Sigmoid colon (tissue), 7 donors: ENCODE data around the gene OXTR. TPM values are rescaled to one million over a fixed set of nuclear protein-coding genes. Genes with fewer than 3 reads are reported as not detected.

Experiments
- DNase-seq: peaks from one replicate; pipeline ENCODE4 v3.0.0-alpha.2; 2019
- H3K27ac ChIP-seq, 4 donors: fragments of 200-600 bp; sonication (generic); one replicate each; pipeline ENCODE4 v1.5.1; 2016 to 2019; ENCODE audit warnings: mild to moderate bottlenecking in 1 of 4
- H3K27me3 ChIP-seq, 3 donors: fragments of 200-600 bp; sonication (generic); one replicate each; pipeline ENCODE4 v1.5.1; 2019; ENCODE audit warnings: mild to moderate bottlenecking in 1 of 3
- H3K36me3 ChIP-seq, 4 donors: fragments of 200-600 bp; sonication (generic); one replicate each; pipeline ENCODE4 v1.5.1; 2016 to 2019
- H3K4me1 ChIP-seq, 4 donors: fragments of 200-600 bp; sonication (generic); one replicate each; pipeline ENCODE4 v1.5.1; 2017 to 2019
- H3K4me3 ChIP-seq, 4 donors: fragments of 200-600 bp; sonication (generic); one replicate each; pipeline ENCODE4 v1.5.1; 2017 to 2019; ENCODE audit warnings: mild to moderate bottlenecking in 2 of 4, moderate library complexity in 1 of 4
- H3K9me3 ChIP-seq, 4 donors: fragments of 200-600 bp in 3 of 4; sonication (generic) in 3 of 4; one replicate each; pipeline versions ENCODE4 v1.5.1 to v1.6.1; 2013 to 2019
- CTCF ChIP-seq, 4 experiments: fragments of 450-650 bp in 3 of 4; fragments of 200-600 bp in 1 of 4; IDR thresholded peaks; one replicate each; pipeline ENCODE4 v1.5.1; 2016 to 2019; ENCODE audit warnings: antibody characterized with exemption in 4 of 4, mild to moderate bottlenecking in 3 of 4, moderate library complexity in 2 of 4
- EP300 ChIP-seq, 4 donors: sonication (generic); formaldehyde crosslinking; IDR thresholded peaks; one replicate each; pipeline ENCODE4 v1.6.1; 2017; ENCODE audit warnings: antibody characterized with exemption in 4 of 4
- POLR2A ChIP-seq, 2 donors: fragments of 450-650 bp; IDR thresholded peaks; one replicate each; pipeline ENCODE4 v1.6.1; 2016; ENCODE audit warnings: antibody characterized with exemption in 2 of 2, mild to moderate bottlenecking in 2 of 2, moderate library complexity in 2 of 2
- POLR2AphosphoS5 ChIP-seq, 4 donors: sonication (generic); formaldehyde crosslinking; IDR thresholded peaks; one replicate each; pipeline ENCODE4 v1.6.1; 2017; ENCODE audit warnings: antibody characterized with exemption in 4 of 4
- whole genome bisulfite sequencing, 2 donors: extraction: QIAGEN DNeasy Blood & Tissue Kit; methylation state at CpG; one replicate each; pipeline ENCODE4 v1.1.7; 2013; 5-methylcytosine and 5-hydroxymethylcytosine counted together
- intact Hi-C: fragments of 100-400 bp; cut with DNase I; formaldehyde crosslinking; loops from one replicate; pipeline ENCODE4 v1.15.1; 2023
- polyA plus RNA-seq, 3 donors: library from polyadenylated mRNA; stranded (reverse); fragments of 200-250 nt; gene quantifications; one replicate each; pipeline ENCODE4 v1.2.3, GENCODE V29; 2013
- total RNA-seq, 4 donors: library from RNA; depleted of rRNA; stranded (reverse); fragments of >200 nt; gene quantifications; one replicate each; pipeline ENCODE4 v1.1.0, GENCODE V29; 2016
- donor health status: healthy with polysubstance abuse.
- donor health status: Bipolar disorder and iron deficiency.
- donor health status: healthy.

The OXTR gene
- total and polyA plus RNA-seq, 7 donors, result under 0.01 to 0.55 (median 0.29) TPM; not detected in 1

- peaks cover 0 to 6% (median 0%) of the 10 kb centered on the region in 4 donors for H3K9me3 ChIP-seq
- H3K27me3 ChIP-seq, result no peaks in the 10 kb centered on the region
- no peaks in the 10 kb centered on the region for H3K36me3 ChIP-seq
- no peaks in the 10 kb centered on the region for H3K4me1 ChIP-seq
- WGBS, 2 donors, result 92 to 94% methylated on average over 7 of the region's 7 CpGs
- no peak overlapping the region for H3K27ac ChIP-seq
- TF ChIP-seq POLR2AphosphoS5 (IDR thresholded peaks at IDR 0.05), result no peak
- no peak for TF ChIP-seq EP300 (IDR thresholded peaks at IDR 0.05)
- no peak for TF ChIP-seq CTCF (IDR thresholded peaks at IDR 0.05)
- TF ChIP-seq POLR2A (IDR thresholded peaks at IDR 0.05), result no peak
- intact Hi-C loops, result no loop called here
- H3K4me3 ChIP-seq, result no peak overlapping the region
- DNase-seq, result no peak
These were observed 23.8 kb upstream of the OXTR start for GRCh38 chr3:8793242-8793641.

- intact Hi-C loops, result no loop called here
- Histone ChIP-seq H3K4me3 (no peak overlapping the region), H3K36me3 (no peaks in the 10 kb centered on the region), H3K9me3 (peaks cover 0 to 6% (median 0%) of the 10 kb centered on the region in 4 donors), H3K4me1 (no peaks in the 10 kb centered on the region), H3K27me3 (no peaks in the 10 kb centered on the region), H3K27ac (no peak overlapping the region)
- no peak for TF ChIP-seq POLR2AphosphoS5 (IDR thresholded peaks at IDR 0.05)
- no peak for TF ChIP-seq POLR2A (IDR thresholded peaks at IDR 0.05)
- TF ChIP-seq CTCF (IDR thresholded peaks at IDR 0.05), result no peak
- TF ChIP-seq EP300 (IDR thresholded peaks at IDR 0.05), result no peak
- 86 to 91% methylated on average over 2 of the region's 2 CpGs for WGBS, 2 donors
- DNase-seq, result no peak
These were observed 21.1 kb upstream of the OXTR start for GRCh38 chr3:8790529-8790928.

DNA sequence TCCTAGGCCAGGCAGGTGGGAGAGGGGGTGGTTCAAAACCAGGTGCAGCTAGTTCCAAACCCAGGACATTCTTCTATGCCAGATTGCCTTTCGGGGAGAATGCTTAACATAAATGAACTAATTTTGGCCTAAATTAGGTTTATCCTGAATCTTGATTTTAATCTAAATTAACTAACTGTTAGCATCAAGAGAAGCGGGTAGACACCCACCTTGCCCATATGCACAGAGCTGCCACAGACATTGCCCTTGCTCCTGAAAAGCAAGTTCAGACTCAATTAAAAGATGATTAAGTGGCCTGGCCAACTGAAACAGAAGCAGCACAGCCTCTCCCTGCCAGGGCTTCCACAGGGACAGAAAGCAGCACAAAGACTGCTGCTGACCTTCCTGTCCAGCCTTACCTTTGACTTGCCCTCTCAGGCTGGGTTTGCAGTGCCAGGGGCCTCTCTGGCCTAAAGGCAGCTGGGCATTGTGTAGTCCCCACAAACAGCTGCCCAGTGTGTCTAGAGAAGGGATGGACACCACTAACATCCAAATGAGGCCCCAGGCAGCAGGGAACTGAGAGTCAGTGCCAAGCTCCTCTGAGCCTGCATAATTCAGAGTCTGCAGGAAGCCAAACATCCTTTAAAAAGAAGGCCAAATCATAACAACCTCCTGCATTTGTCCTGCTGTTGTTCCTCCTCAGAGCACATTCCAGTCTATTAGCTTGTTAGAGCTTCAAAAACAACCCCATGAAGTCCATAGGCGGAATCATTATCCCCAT is 15.4 kb upstream of the OXTR start:
- no peaks in the 10 kb centered on the region for H3K27me3 ChIP-seq
- peaks cover 0 to 11% (median 4%) of the 10 kb centered on the region in 4 donors for H3K4me1 ChIP-seq
- no peak overlapping the region for H3K4me3 ChIP-seq
- no peak for DNase-seq
- no peak for TF ChIP-seq EP300 (IDR thresholded peaks at IDR 0.05)
- WGBS, 2 donors, result 77 to 91% methylated on average over 3 of the region's 3 CpGs
- no peak overlapping the region for H3K27ac ChIP-seq
- H3K36me3 ChIP-seq, result no peaks in the 10 kb centered on the region
- intact Hi-C loops, result no loop called here
- H3K9me3 ChIP-seq, result peaks cover 0 to 6% (median 0%) of the 10 kb centered on the region in 4 donors

- no peak overlapping the region for H3K4me3 ChIP-seq
- H3K9me3 ChIP-seq, result no peaks in the 10 kb centered on the region
- no peaks in the 10 kb centered on the region for H3K27me3 ChIP-seq
- no peak overlapping the region for H3K27ac ChIP-seq
- no peak for TF ChIP-seq POLR2A (IDR thresholded peaks at IDR 0.05)
- no peak for TF ChIP-seq EP300 (IDR thresholded peaks at IDR 0.05)
- no peak for TF ChIP-seq CTCF (IDR thresholded peaks at IDR 0.05)
- TF ChIP-seq POLR2AphosphoS5 (IDR thresholded peaks at IDR 0.05), result no peak
- intact Hi-C loops, result no loop called here
- H3K36me3 ChIP-seq, result no peaks in the 10 kb centered on the region
- no peak for DNase-seq
- peaks cover 0 to 9% (median 4%) of the 10 kb centered on the region in 4 donors for H3K4me1 ChIP-seq
These were observed 10.9 kb upstream of the OXTR start for GRCh38 chr3:8780279-8780678.

DNA sequence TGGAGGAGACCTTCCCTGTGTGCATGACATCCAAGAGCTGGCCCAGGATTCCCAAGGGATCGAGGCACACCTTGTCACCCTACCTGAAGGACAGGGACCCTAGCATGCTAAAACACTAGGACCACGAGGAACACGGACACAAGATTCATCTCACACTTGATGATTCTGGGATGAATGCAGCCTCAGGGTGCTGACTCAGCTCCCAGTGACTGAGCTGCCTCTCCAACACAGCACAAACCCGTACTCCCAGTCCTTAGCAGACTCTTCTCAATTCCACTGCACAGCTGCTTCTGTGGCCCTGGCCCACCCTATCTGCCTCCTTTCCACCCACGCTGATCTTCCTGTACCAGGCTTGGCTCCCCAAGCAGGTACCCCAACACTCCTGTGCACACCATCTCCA is 9.1 kb upstream of the OXTR start:
- Histone ChIP-seq H3K27me3 (no peaks in the 10 kb centered on the region), H3K36me3 (no peaks in the 10 kb centered on the region), H3K4me3 (no peak overlapping the region), H3K27ac (no peak overlapping the region), H3K9me3 (no peaks in the 10 kb centered on the region), H3K4me1 (peaks cover 0 to 9% (median 0%) of the 10 kb centered on the region in 4 donors)
- no peak for DNase-seq
- WGBS, 2 donors, result 87 to 92% methylated on average over 5 of the region's 5 CpGs
- TF ChIP-seq POLR2AphosphoS5 (IDR thresholded peaks at IDR 0.05), result no peak
- no peak for TF ChIP-seq EP300 (IDR thresholded peaks at IDR 0.05)
- TF ChIP-seq CTCF (IDR thresholded peaks at IDR 0.05), result no peak
- no peak for TF ChIP-seq POLR2A (IDR thresholded peaks at IDR 0.05)
- intact Hi-C loops, result no loop called here
